Stimulated activated CD4-positive, alpha-beta T cell treated with anti-CD3 and anti-CD28 coated beads, Interleukin-12 subunit alpha, Interleukin-12 subunit beta, amount 100 ng/mL, for 24 hours (primary cell): Measurements from ENCODE around the gene UBQLN2.
"Not testable (repeated sequence)": the region's sequence is repeated elsewhere in the genome, so short reads cannot be mapped to it uniquely, and the experiment has no call there.

ENCODE experiments used
- DNase-seq, 2 experiments: peaks; one replicate each; pipeline ENCODE4 v3.0.0-alpha.2; 2020; ENCODE audit warnings: low read depth in 2 of 2

UBQLN2 gene

DNA sequence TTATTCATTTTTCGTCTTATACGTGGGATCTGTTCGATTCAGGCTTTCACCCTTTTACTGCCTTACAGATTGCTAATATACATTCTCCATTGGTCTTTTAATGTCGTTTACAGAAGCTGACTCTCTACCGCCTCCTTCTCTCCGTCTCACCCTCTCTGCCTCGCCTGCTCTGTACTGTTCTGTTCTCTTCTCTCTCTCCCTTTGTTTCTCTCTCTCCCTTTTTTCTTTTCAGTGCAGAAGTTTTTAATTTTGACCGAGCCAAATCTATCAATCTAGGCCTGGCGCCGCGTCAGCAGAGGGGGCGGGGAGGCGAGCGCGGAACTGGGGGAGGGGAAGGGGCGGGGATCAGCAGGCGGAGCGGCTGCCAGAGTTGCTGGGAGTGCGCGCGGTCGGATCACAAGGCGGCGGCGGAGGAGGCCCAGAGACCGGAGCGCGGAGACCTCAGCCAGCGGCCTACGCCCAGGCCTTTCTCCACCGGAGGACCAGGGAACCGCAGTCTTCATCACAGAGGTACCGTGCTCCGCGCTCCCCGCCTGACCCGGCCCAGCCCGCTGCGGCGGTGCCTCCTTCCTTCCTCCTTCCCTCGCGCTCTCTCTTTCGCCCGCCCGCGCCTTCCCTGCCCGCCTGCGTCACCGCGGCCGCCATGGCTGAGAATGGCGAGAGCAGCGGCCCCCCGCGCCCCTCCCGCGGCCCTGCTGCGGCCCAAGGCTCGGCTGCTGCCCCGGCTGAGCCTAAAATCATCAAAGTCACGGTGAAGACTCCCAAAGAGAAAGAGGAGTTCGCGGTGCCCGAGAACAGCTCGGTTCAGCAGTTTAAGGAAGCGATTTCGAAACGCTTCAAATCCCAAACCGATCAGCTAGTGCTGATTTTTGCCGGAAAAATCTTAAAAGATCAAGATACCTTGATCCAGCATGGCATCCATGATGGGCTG lies at the start of gene UBQLN2:
TSS of gene UBQLN2 (plus strand) at position 397 of the 931 bp plus-strand sequence. CDS start at position 644, 247 bp downstream.
- peak; percentile 59 to 69 for DNase-seq

DNA sequence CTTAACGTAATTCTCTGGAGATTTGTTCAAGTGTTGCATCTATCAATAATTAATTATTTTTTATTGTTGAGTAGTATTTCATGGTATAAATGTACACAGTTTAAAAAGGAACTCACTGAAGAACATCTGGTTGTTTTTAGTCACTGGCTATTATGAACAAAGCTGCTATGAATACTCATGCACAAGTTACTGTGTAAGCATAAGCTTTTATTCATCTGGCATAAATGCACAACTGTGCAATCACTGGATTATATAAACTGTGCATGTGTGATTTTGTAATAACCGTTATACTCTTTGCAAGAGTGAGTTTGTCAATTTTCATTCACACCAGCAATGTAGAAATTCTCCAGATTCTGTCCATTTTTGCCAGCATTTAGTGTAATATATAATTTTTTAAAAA lies 43.8 kb upstream of the UBQLN2 start:
- DNase-seq, result no peak

DNA sequence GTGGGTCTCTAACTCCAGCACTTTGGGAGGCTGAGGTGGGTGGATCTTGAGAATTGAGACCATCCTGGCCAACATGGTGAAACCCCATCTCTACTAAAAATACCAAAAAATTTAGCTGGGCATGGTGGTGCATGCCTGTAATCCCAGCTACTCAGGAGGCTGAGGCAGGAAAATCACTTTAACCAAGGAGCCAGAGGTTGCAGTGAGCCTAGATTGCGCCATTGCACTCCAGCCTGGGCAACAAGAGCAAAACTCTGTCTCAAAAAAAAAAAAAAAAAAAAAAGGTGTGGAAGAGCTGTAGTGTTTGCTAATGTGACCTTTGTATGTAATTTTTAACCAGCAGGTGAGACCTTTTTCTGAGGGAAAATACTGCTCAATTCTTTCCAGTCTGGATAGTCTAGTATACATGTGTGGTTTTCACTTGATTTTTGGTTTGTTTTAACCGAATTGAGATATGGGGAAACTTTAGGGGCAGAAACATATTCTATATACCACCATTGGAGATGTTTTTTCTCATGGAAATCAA lies 33.9 kb upstream of the UBQLN2 start:
- DNase-seq, result not testable (repeated sequence)

DNA sequence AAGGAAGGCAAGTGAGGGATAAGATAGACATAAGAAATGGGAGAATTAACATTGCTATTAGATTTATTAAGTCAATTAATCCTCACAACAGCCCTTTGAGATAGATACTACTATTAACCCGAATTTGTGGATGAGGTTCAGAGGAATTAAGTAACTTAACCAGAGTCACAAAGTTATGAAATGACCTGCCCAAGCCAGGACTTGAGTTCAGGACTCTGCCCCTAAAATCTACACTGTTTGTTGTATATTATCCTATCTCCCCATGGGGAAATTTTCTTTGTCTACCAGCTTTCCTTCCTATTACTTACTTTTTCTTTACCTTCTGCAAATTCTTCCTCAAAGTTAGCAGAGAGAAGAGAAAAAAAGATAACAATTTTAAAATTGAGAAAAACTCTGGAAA lies 33.4 kb upstream of the UBQLN2 start:
- no peak for DNase-seq

DNA sequence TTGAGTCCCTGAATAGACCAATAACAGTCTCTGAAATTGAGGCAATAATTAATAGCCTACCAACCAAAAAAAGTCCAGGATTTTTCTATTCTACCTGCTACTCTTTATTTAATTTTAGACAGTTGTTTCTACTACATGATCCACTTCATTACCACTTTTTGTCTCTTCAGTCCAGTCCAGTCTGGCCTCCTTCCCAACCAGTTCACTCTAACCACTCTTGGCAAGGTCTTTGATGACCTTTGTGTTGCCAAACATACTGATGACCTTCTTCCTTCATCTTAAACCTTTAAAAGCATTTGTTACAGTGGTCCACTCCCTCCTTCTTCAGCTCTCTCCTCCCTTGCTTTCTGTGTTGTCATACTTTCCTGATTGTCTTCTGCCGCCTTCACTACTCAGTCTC lies 12.8 kb upstream of the UBQLN2 start:
- no peak for DNase-seq

DNA sequence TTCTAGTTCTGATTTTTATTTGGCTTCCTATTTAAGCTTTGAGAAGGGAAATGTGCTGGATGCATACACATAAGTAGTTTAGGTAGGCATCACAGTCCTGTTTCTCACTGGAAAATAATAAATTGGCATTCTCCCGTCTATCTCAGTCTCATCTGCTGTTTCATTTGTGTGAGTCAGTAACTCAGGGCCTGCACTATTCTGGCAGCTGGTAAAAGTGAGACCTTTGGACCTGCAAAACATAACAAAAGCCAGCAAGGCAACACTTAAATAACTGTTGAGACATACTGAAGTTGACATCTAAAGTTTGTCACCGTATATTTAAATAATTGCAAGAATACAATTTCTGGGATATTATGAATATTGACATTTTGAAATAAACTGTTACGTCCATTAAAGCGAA lies 8.6 kb upstream of the UBQLN2 start:
- no peak for DNase-seq

DNA sequence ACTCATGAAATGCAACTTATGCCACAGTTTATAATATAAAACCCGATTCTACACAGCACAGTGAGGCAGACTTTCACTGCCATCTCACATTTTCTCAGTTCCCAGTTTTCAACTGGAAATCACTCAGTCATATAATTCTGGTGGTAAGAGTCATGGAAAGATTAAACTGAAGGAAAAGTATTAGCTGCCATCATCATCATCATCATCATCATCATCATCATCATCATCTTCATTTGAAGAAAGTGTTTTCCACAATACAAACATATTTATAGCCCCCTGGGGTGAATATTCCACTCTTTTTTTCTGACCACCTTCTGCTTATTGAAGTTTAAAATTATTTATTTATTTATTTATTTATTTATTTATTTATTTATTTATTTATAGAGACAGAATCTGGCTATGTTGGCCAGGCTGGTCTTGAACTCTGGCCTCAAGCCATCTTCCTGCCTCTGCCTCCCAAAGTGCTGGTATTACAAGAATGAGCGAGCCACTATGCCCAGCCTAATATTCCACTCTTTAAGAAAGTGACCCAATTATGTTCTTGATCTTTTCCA lies 6.0 kb upstream of the UBQLN2 start:
- DNase-seq, result no peak

DNA sequence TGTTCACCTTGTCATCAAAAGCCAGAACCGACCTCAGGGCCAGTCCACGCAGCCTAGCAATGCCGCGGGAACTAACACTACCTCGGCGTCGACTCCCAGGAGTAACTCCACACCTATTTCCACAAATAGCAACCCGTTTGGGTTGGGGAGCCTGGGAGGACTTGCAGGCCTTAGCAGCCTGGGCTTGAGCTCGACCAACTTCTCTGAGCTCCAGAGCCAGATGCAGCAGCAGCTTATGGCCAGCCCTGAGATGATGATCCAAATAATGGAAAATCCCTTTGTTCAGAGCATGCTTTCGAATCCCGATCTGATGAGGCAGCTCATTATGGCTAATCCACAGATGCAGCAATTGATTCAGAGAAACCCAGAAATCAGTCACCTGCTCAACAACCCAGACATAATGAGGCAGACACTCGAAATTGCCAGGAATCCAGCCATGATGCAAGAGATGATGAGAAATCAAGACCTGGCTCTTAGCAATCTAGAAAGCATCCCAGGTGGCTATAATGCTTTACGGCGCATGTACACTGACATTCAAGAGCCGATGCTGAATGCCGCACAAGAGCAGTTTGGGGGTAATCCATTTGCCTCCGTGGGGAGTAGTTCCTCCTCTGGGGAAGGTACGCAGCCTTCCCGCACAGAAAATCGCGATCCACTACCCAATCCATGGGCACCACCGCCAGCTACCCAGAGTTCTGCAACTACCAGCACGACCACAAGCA lies 898 bp downstream of the UBQLN2 start:
- DNase-seq, result peak; percentile 5

DNA sequence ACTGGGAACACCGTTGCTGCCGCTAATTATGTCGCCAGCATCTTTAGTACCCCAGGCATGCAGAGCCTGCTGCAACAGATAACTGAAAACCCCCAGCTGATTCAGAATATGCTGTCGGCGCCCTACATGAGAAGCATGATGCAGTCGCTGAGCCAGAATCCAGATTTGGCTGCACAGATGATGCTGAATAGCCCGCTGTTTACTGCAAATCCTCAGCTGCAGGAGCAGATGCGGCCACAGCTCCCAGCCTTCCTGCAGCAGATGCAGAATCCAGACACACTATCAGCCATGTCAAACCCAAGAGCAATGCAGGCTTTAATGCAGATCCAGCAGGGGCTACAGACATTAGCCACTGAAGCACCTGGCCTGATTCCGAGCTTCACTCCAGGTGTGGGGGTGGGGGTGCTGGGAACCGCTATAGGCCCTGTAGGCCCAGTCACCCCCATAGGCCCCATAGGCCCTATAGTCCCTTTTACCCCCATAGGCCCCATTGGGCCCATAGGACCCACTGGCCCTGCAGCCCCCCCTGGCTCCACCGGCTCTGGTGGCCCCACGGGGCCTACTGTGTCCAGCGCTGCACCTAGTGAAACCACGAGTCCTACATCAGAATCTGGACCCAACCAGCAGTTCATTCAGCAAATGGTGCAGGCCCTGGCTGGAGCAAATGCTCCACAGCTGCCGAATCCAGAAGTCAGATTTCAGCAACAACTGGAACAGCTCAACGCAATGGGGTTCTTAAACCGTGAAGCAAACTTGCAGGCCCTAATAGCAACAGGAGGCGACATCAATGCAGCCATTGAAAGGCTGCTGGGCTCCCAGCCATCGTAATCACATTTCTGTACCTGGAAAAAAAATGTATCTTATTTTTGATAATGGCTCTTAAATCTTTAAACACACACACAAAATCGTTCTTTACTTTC lies 1.8 kb downstream of the UBQLN2 start:
- DNase-seq, result no peak

DNA sequence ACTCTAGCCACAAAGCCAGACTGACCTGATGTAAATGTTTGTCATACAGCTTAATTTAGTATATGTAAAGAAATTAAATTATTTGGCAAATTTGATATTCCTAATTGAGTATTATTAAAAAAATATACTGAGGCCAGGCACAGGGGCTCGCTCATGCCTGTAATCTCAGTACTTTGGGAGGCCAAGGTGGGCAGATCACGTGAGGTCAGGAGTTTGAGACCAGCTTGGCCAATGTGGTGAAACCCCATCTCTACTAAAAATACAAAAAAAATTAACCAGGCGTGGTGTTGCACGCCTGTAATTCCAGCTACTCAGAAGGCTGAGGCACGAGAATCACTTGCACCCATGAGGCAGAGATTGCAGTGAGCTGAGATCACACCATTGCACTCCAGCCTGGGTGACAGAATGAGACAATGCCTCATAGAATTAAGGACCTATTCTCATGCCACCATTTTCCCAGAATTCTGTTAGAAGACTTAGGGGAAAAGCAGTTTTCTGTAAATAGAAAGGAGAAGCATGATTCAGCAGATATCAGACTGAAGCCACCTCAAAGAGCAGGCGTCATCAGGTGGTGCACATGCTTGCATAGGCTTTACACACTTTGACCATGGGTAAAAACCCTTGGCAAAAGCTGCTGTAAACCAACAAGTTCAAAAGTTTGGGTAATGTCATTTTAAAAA lies 6.1 kb downstream of the UBQLN2 start:
- no peak for DNase-seq

DNA sequence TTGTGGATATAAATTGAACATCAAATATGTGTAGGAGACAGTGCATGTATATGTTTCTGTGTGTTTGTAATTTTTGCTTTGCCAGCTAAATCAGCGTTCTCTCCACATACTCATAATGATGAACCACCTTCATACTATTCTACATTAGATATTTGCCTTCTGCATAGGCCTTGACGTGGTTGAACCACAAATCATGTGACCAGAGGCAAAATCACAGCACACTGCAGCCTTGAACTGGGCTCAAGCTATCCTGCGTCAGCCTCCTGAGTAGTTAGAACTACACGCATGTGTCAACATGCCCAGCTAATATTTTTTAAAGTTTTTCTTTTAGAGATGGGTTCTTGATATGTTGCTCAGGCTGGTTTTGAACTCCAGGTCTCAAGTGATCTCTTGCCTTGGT lies 9.5 kb downstream of the UBQLN2 start:
- DNase-seq, result no peak

DNA sequence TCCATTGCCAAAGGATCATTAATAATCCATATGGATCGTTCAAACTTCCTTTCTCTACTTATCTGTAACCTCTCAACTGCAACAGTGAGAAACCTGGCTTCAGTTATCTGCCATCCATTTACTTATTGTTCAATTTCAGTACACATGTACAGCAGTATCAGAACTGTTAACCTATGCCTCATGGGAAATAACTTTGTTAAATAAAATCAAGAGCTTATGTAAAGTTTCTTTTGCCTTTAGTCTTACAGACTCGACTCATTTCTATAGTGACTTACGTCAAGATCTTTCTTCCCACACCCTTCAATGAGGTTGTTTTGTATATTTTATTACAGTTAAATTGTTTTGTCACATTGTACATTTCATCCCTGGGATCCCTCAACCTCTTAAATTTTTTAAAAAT lies 11.4 kb downstream of the UBQLN2 start:
- no peak for DNase-seq

DNA sequence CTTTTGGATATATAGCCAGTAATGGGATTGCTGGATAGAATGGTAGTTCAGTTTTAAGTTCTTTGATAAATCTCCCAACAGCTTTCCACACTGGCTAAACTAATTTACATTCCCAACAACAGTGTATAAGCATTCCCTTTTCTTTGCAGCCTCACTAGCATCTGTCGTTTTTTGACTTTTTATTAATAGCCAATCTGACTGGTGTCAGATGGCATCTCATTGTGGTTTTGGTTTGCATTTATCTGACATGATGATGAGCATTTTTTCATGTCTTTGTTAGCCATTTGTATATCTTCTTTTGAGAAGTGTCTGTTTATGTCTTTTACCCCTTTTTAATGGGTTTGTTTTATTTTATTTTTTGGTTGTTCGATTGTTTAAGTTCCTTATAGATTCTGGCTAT lies 13.3 kb downstream of the UBQLN2 start:
- no peak for DNase-seq

DNA sequence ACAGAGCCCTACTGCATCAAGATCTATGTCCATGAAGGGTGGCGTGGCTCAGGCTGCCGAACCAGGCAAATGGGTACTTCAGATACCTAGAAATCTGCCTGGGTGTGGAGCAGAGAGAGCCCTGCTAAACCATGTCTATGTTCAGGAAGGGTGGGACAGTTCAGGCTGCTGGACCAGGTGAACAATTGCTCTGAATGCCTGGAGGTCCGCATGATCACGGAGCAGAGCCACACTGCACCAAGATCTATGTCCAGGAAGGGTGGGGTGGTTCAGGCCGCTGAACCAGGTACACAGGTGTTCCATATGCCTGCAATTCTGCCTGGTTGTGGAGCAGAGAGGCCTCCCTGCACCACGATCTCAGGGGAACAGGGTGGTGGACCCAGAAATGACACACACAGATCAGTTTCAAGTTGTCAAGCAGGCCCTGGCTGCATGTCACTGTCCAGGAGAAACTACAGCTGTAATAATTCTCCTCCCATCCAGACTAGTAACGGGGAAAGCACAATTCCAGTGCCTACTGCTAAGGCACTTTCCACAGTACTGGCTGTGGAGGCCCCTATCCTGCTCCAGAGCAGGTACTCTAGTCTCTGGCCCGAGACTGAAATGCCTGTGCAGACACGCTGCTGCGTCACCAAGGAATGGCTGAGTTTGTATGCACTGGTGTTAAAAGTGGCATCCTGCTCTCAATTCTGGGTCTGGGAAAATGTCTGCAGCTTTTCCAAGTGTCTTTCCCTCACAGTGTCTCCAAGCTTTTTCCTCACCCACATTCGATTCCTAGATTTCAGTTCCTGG lies 25.2 kb downstream of the UBQLN2 start:
- no peak for DNase-seq

DNA sequence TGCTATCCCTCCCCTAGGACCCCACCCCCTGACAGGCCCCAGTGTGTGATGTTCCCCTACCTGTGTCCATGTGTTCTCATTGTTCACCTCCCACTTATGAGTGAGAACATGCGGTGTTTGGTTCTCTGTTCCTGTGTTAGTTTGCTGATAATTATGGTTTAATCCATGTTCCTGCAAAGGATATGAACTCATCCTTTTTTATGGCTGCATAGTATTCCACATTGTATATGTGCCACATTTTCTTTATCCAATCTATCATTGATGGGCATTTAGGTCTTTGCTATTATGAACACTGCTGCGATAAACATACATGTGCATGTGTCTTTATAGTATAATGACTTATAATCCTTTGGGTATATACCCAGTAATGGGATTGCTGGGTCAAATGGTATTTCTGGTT lies 28.4 kb downstream of the UBQLN2 start:
- DNase-seq, result not testable (repeated sequence)

DNA sequence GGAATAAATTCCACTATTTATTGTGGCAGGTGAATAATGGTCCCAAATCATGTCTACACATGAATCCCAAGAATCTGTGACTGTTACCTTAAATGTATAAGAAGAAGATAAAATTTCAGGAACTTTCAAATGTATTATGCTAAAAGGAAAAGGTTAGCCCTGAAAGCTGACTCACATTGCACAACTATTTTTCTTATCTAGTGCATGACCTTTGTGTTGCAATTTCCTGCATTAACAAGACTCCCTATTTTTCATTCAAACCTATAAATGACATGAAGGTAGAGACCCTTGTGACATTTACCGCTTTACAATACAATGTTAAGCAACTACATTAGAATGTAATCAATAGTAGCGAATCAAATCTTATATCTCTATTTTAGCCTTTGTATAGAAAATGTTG lies 36.7 kb downstream of the UBQLN2 start:
- no peak for DNase-seq

DNA sequence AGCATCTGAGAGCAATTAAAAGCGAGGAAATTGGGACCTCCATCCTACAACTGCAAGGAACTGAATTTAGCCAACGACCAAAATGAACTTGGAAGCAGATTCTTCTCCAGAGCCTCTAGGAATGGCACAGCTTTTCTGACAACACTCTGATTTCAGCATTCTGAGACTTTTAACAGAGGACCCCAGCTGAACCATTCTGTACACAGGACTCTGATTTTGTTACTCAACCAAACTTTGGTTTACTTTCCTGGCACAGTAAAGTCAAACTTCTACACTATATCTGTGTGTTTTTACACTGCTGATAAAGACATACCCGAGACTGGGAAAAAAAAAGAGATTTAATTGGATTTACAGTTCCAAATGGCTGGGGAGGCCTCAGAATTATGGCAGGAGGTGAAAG lies 37.6 kb downstream of the UBQLN2 start:
- no peak for DNase-seq

DNA sequence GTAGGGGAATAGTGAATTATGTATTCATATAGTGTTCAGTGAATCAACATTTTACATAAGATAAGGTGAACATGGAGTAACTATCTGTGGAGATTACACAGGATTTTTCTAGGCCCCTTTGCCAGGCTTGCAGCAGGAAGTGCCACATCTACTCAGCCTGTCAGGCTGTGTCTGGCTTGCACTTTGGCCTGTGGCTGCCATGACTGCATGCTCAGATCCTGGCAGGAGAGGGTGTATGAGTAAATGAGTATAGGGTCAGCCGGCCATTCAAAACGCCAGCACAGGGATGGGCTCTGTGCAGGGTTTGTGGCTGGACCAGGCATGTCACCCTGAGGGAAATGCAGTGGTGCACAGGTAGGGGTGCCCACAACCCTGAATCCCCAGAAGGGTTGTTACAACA lies 51.9 kb downstream of the UBQLN2 start:
- no peak for DNase-seq
